HFF-Myc (cell line): ENCODE results near the gene MIB1.

ENCODE experiments used
- DNase-seq: peaks from one replicate; pipeline ENCODE4 v3.0.0-alpha.2; 2011; ENCODE audit warnings: low read depth; ENCODE audit errors: extremely low read depth
- H3K4me3 ChIP-seq: replicated peaks from 2 replicates; pipeline ENCODE4 v1.5.1; 2011; ENCODE audit warnings: low read depth, mild to moderate bottlenecking, control low read depth, low read length
- CTCF ChIP-seq: IDR thresholded peaks from 2 replicates; pipeline ENCODE4 v1.5.1; 2012; ENCODE audit warnings: mild to moderate bottlenecking, low read depth, low read length, control low read depth; ENCODE audit errors: missing control alignments

MIB1 gene

GRCh38 chr18:21760321-21760720 lies 19.7 kb downstream of the MIB1 start:
- no peak for TF ChIP-seq CTCF
- no peak overlapping the region for H3K4me3 ChIP-seq
- no peak for DNase-seq

DNA sequence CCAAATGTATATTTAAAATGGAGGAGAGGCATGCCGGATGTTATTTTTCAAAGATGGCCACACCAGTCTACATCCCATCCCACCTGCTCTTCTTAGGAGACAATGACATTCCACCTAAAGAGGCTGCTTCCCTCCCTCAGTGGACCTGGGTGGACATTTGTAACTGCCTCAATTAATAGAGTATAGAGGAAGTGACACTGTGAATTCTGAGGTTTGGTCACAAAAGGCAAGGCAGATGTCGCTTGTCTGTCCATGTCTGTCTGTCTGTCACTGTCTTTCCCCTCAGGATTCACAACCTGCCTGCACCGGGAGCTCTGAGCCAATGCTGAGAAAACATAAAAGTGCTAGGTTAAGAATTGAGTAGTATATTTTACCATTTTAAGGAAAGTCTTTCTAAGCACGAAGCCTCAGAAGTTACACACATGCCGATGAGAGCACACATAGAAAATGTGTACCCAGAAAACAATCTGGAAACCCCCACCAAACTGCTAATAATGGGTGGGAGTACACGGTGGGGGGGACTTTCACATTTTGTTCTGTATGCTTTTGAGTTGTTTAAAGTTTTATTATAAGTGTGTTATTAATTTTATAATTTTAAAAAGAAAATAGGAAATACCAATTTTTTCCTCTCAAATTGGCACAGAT lies 21.0 kb downstream of the MIB1 start:
- H3K4me3 ChIP-seq = no peak overlapping the region
- no peak for TF ChIP-seq CTCF
- no peak for DNase-seq

DNA sequence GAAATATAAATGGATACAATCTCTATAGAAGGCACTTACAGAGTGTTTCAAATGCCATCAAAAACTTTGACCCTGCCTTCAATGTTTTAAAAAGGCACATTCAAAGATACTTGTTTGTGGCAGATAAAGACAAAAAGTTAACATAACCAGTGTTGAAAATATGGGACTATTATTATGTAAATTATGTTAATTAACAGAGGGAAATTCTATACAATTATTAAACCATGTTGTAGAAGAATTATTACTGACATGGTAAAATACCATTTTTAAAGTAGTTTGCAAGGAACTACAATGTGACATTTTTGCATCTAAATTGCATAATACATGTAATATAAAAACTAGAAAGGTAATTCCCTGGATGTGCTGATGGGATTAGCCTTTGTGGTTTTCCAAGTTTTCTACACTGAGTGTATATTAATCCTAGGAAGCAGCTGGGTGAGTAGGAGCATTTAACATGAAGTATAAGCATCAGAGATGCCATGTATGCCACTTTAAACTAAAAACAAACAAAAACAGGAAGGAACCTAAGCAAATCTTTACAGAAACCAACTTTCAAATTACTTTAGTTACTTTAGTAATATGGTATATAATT lies 21.7 kb downstream of the MIB1 start:
- no peak overlapping the region for H3K4me3 ChIP-seq
- TF ChIP-seq CTCF = no peak
- no peak for DNase-seq

- H3K4me3 ChIP-seq = no peak overlapping the region
- TF ChIP-seq CTCF = no peak
Observed at GRCh38 chr18:21763846-21764646, 23.5 kb downstream of the MIB1 start.

DNA sequence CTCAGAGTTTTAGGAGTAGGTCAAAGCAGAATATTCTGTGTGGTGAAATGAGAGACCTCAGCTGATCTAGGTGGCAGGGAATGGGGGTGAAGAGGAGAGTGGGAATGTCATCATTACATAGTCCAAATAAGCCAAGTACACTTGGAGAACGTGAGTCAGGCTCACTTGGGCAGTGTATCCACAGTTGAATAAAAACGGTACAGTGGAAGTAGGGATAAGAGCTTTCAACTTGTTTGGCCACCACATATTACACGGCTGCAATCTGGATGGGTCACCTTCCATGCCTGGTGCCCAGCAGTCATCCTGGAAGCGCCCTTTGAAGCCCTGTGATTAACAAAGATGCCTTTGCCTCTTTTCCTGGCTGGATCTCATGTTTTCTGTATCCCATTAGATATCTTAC lies 28.6 kb downstream of the MIB1 start:
- DNase-seq = no peak
- H3K4me3 ChIP-seq = no peak overlapping the region
- TF ChIP-seq CTCF = no peak

More at GRCh38 chr18:21763846-21764646, 23.5 kb downstream of the MIB1 start:
- no peak for DNase-seq

- TF ChIP-seq CTCF = no peak
- DNase-seq = no peak
- no peak overlapping the region for H3K4me3 ChIP-seq
Observed at GRCh38 chr18:21774722-21775121, 34.1 kb downstream of the MIB1 start.
